Measurements from ENCODE around the gene ARMC7. TPM values are rescaled to one million over a fixed set of nuclear protein-coding genes. Genes with fewer than 3 reads are reported as not detected.

Gene ARMC7
- total and polyA plus RNA-seq, 3 donors from 2014 or later: 10.0 to 12.6 (median 11.8) TPM

DNA sequence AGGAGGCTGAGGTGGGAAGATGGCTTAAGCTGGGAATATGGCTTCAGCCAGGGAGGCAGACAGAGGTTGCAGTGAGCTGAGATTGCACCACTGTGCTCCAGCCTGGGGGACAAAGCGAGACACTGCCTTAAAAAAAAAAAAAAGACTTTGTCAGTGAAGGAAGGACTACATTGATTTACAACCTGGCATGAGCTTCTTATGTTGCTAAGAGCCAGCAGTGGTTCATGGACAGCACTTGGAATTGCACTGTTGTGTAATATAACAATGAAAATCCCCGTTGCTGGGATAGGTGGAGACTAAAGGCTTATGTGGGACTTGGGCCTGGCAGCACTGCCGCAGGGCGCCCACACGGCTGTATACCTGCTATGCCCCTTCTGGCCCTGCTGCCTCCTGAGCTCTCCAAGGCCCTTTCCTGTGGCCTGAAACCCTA lies 36.1 kb upstream of the ARMC7 start:
- DNase-seq: no peak
- no peak overlapping the region for H3K4me3 ChIP-seq
- H3K9me3 ChIP-seq: no peaks in the 10 kb centered on the region
- H3K4me1 ChIP-seq: peaks cover 12% of the 10 kb centered on the region
- no peak for TF ChIP-seq POLR2A (IDR thresholded peaks at IDR 0.05)
- TF ChIP-seq, protein P1, sequence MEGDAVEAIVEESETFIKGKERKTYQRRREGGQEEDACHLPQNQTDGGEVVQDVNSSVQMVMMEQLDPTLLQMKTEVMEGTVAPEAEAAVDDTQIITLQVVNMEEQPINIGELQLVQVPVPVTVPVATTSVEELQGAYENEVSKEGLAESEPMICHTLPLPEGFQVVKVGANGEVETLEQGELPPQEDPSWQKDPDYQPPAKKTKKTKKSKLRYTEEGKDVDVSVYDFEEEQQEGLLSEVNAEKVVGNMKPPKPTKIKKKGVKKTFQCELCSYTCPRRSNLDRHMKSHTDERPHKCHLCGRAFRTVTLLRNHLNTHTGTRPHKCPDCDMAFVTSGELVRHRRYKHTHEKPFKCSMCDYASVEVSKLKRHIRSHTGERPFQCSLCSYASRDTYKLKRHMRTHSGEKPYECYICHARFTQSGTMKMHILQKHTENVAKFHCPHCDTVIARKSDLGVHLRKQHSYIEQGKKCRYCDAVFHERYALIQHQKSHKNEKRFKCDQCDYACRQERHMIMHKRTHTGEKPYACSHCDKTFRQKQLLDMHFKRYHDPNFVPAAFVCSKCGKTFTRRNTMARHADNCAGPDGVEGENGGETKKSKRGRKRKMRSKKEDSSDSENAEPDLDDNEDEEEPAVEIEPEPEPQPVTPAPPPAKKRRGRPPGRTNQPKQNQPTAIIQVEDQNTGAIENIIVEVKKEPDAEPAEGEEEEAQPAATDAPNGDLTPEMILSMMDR (IDR thresholded peaks at IDR 0.05): no peak
- WGBS, 2 donors: 83 to 85% methylated on average over 5 of the region's 5 CpGs
- intact Hi-C loops (cut with DNase I; ENCODE audit: low total_unique reads): no loop called here
- no peaks in the 10 kb centered on the region for H3K36me3 ChIP-seq (ENCODE audit: low read depth, missing control alignments)
- no peak overlapping the region for H3K27ac ChIP-seq
- no peaks in the 10 kb centered on the region for H3K27me3 ChIP-seq

DNA sequence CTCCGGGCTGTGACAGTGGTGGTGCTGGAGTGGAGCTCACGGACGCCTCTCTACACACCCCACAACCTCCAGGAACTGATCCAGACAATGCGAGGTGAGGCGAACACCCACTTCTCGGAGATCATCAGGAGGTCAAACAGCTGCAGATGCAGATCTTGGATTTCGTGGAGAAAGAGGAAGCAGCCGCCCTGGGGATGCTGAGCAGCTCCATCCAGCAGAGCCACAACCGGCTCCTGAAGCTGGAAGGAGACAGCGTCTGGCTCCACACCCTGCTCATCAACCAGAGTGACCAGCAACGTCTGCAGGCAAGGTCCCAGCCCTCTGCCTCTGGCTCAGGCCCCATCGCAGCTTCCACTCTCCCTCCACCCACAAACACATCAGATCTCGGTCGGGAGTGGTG lies 35.2 kb upstream of the ARMC7 start:
- Histone ChIP-seq H3K36me3 (ENCODE audit: low read depth, missing control alignments) (no peaks in the 10 kb centered on the region), H3K4me1 (peaks cover 19% of the 10 kb centered on the region), H3K27ac (no peak overlapping the region), H3K9me3 (no peaks in the 10 kb centered on the region), H3K27me3 (no peaks in the 10 kb centered on the region), H3K4me3 (no peak overlapping the region)
- WGBS, 2 donors: 88 to 93% methylated on average over 3 to 14 of the region's 14 CpGs
- intact Hi-C loops (cut with DNase I; ENCODE audit: low total_unique reads): no loop called here
- TF ChIP-seq POLR2A (IDR thresholded peaks at IDR 0.05): no peak
- TF ChIP-seq, protein P1 (IDR thresholded peaks at IDR 0.05): no peak
- no peak for DNase-seq

DNA sequence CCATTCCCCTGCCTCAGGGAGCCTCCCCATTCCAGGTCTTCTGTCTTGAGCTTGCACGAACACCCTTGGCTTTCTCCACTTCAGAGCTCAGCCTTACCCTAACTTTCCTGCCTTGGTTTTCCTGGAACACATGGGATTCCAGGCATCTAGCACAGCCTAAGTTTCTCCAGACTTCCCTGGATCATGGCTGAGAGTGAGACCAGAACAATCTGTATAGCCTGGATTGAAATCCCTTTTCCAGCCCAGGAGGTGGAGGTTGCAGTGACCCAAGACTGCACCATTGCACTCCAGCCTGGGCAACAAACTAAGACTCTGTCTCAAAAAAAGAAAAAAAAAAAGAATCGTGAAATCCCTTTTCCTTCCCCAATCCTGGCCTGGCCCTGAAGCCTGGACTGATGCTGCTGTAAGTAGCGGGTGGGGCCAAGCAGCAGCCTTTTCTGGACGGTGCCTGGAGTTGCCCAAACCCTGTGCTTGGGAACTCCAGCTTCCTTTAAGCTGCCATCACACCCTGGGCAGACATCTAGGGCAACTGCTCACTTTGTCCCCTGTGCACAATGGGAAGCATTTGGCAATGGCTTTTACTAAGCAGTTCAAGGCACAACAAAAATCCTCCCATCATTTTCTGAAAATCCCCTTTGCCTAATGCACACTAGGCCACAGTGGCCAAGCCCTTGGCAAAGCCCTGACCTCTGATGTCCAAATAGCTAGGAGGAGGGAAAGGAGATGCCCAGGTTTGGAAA lies 34.0 kb upstream of the ARMC7 start:
- TF ChIP-seq POLR2A (IDR thresholded peaks at IDR 0.05): no peak
- TF ChIP-seq, protein P1 (IDR thresholded peaks at IDR 0.05): no peak
- H3K9me3 ChIP-seq: no peaks in the 10 kb centered on the region
- no peak for DNase-seq
- H3K4me1 ChIP-seq: peaks cover 21% of the 10 kb centered on the region
- intact Hi-C loops (cut with DNase I; ENCODE audit: low total_unique reads): no loop called here
- H3K27me3 ChIP-seq: no peaks in the 10 kb centered on the region
- H3K27ac ChIP-seq: no peak overlapping the region
- no peak overlapping the region for H3K4me3 ChIP-seq
- 41 to 67% methylated on average over 4 of the region's 4 CpGs for WGBS, 2 donors
- H3K36me3 ChIP-seq (ENCODE audit: low read depth, missing control alignments): no peaks in the 10 kb centered on the region

DNA sequence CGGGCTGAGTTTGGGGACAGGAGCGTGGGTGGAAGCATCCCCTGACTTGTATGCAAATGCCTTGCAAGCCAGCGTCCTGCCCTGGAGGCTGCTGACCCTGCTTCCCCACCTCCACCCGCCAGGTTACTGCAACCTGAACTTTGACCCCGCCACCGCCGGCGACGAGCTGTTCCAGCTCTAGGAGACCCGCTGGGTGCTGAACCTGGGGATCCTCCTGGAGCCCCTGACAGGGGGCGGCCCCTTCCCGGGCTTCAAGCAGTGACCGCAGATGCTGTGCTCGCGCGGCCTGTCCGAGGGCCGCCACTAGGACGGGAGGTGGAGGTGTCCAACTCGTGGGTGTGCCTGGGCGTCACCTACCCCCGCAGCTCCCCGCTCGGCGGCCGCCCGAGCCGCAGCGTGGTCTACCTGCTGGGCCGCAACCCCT lies 32.7 kb upstream of the ARMC7 start:
- Histone ChIP-seq H3K4me1 (peaks cover 21% of the 10 kb centered on the region), H3K4me3 (peak overlapping the region; percentile 36 to 59), H3K9me3 (no peaks in the 10 kb centered on the region), H3K36me3 (ENCODE audit: low read depth, missing control alignments) (no peaks in the 10 kb centered on the region), H3K27ac (peak overlapping the region; percentile 21 to 50), H3K27me3 (no peaks in the 10 kb centered on the region)
- WGBS, 2 donors: 32 to 71% methylated on average over 3 to 30 of the region's 30 CpGs
- no peak for DNase-seq
- TF ChIP-seq, protein P1 (IDR thresholded peaks at IDR 0.05): no peak
- TF ChIP-seq POLR2A (IDR thresholded peaks at IDR 0.05): no peak
- intact Hi-C loops (cut with DNase I; ENCODE audit: low total_unique reads): no loop called here

Measured in testis (tissue), 3 donors.